GM12878 (cell line): ENCODE results near the gene ADAP1. TPM values are rescaled to one million over a fixed set of nuclear protein-coding genes. Genes with fewer than 3 reads are reported as not detected.

Experiments
- CREB1 ChIP-seq: IDR thresholded peaks from 2 replicates; pipeline ENCODE4 v1.6.1; 2012; ENCODE audit warnings: low read depth, mild to moderate bottlenecking, inconsistent platforms
- CUX1 ChIP-seq: IDR thresholded peaks from 2 replicates; pipeline ENCODE4 v1.6.1; 2012; ENCODE audit warnings: improper control_type of control experiment, low read depth, low read length; ENCODE audit not compliant: insufficient replicate concordance
- EZH2 ChIP-seq: IDR thresholded peaks from 2 replicates; pipeline ENCODE4 v1.6.1; 2012; ENCODE audit warnings: low read depth, mild to moderate bottlenecking, control low read depth, inconsistent platforms, low read length, borderline replicate concordance; ENCODE audit not compliant: control insufficient read depth
- HDAC2 ChIP-seq: fragments of 200-600 bp; sonication (generic); IDR thresholded peaks from 2 replicates; pipeline ENCODE4 v1.6.1; 2017
- HDGF ChIP-seq: fragments of 450-650 bp; IDR thresholded peaks from 2 replicates; pipeline ENCODE4 v1.6.1; 2016; ENCODE audit warnings: antibody characterized with exemption
- IKZF1 ChIP-seq: fragments of 450-650 bp; conservative IDR thresholded peaks from 2 replicates; pipeline ENCODE4 v1.6.1; 2017; ENCODE audit warnings: antibody characterized with exemption, mild to moderate bottlenecking
- IRF4 ChIP-seq: IDR thresholded peaks from 2 replicates; pipeline ENCODE4 v1.6.1; 2011; ENCODE audit warnings: low read depth, low read length
- JUNB ChIP-seq: IDR thresholded peaks from 2 replicates; pipeline ENCODE4 v1.6.1; 2016; ENCODE audit warnings: antibody characterized with exemption, mild to moderate bottlenecking
- MEF2A ChIP-seq: IDR thresholded peaks from 2 replicates; pipeline ENCODE4 v1.6.1; 2011; ENCODE audit warnings: low read depth, mild to moderate bottlenecking, low read length, moderate library complexity; ENCODE audit not compliant: insufficient read depth
- NFIC ChIP-seq: IDR thresholded peaks from 2 replicates; pipeline ENCODE4 v1.6.1; 2012; ENCODE audit warnings: low read depth, mild to moderate bottlenecking, inconsistent platforms, low read length, moderate library complexity
- POLR2A ChIP-seq: IDR thresholded peaks from 2 replicates; pipeline ENCODE4 v1.6.1; 2011; ENCODE audit warnings: low read depth, mild to moderate bottlenecking, low read length
- SP1 ChIP-seq: IDR thresholded peaks from one replicate; pipeline ENCODE4 v1.6.1; 2011; ENCODE audit warnings: low read depth, low read length
- ZBTB33 ChIP-seq: fragments of 450-650 bp; IDR thresholded peaks from 2 replicates; pipeline ENCODE4 v1.6.1; 2017; ENCODE audit warnings: mild to moderate bottlenecking
- ZNF24 ChIP-seq: fragments of 450-650 bp; IDR thresholded peaks from 2 replicates; pipeline ENCODE4 v1.6.1; 2017; ENCODE audit warnings: antibody characterized with exemption, mild to moderate bottlenecking
- ZNF592 ChIP-seq: fragments of 450-650 bp; IDR thresholded peaks from 2 replicates; pipeline ENCODE4 v1.6.1; 2017; ENCODE audit warnings: mild to moderate bottlenecking, moderate library complexity
- polyA plus RNA-seq, 11 experiments: library from polyadenylated mRNA; depleted of rRNA in 4 of 11; unstranded in 6 of 11; stranded (reverse) in 5 of 11; fragments of >200 nt; fragmentation: Nextera tagmentation in 4 of 11; fragmentation: Illumina TruSeq in 1 of 11; extraction: Ambion mirVana in 4 of 11; extraction: Trizol in 1 of 11; gene quantifications; 1 replicate in 1 of 11; 2 replicates in 10 of 11; pipeline versions ENCODE4 v1.2.1 to v1.2.3, GENCODE V29; 2011 to 2016; ENCODE audit warnings: inconsistent platforms in 2 of 11, missing spikeins in 2 of 11, low read depth in 1 of 11
- total RNA-seq, 4 experiments: library from RNA; depleted of rRNA in 3 of 4; stranded (reverse); fragments of >200 nt in 3 of 4; fragmentation: Illumina TruSeq in 1 of 4; extraction: Trizol in 1 of 4; gene quantifications; 2 replicates each; pipeline versions ENCODE4 v1.2.1 to v1.2.3, GENCODE V29; 2013 to 2021

ADAP1 gene
- total and polyA plus RNA-seq, 10 of the 15 experiments (the other 5 are each of a cell fraction or from before 2014, with no cell fraction given): 0.22 to 44.2 (median 22.0) TPM; not detected in 1

- TF ChIP-seq MEF2A (peak; percentile 53; the same call in 1 of the 2 replicates), ZNF24 (no peak), ZBTB33 (no peak; the same call in 1 of the 2 replicates), HDAC2 (no peak), NFIC (no peak), CUX1 (peak; percentile 59), POLR2A (no peak; the same call in 1 of the 2 replicates), IRF4 (peak; percentile 89), CREB1 (no peak), JUNB (peak; percentile 91), HDGF (peak; percentile 45), ZNF592 (no peak), SP1 (no peak), IKZF1 (peak; percentile 99), EZH2 (no peak)
Observed at GRCh38 chr7:936386-937054, 18.0 kb downstream of the ADAP1 start (continued).
